K562 (cell line): ENCODE measurements around the gene TMSB10. TPM values are rescaled to one million over a fixed set of nuclear protein-coding genes. Genes with fewer than 3 reads are reported as not detected.

Experiments used
- ATAC-seq: fragments of 200-7000 bp; cut with Tn5 transposase; 3 replicates; pipeline ENCODE4 v1.9.1; 2020; ENCODE audit warnings: moderate library complexity
- BruUV-seq: library from RNA; stranded (reverse); fragments of 400-500 nt; replicated peaks from 2 replicates; lab custom pipeline; 2021; lab: Mats Ljungman, UMichigan
- CTCF ChIA-PET: fragments of 300-600 bp; formaldehyde crosslinking; extraction: SDS; loops from one replicate; lab custom pipeline; 2021; ENCODE audit warnings: low intra/inter-chr PET ratio; lab: Yijun Ruan, JAX
- POLR2A ChIA-PET: fragments of 300-600, 350-650 bp; sonication (Branson Sonifier 250); formaldehyde crosslinking; extraction: SDS; loops from one replicate; lab custom pipeline; 2021; ENCODE audit warnings: antibody characterized with exemption, inconsistent platforms; lab: Yijun Ruan, JAX
- DNase-seq, 4 experiments: peaks; one replicate each; pipeline versions ENCODE4 v3.0.0 to v3.0.0-alpha.2; 2011 to 2018; ENCODE audit warnings: low spot score in 3 of 4, mixed read lengths in 3 of 4; ENCODE audit errors: extremely low read depth in 1 of 4
- FAIRE-seq: peaks from 2 replicates; lab custom pipeline; 2011; peaks lifted over from hg19 to GRCh38; lab: Jason Lieb, UNC
- H2AFZ ChIP-seq: 2 replicates; pipeline ENCODE4 v1.6.0; 2011; ENCODE audit warnings: low read depth, low read length, control low read depth, inconsistent platforms
- H3K27ac ChIP-seq: fragments of 200-600 bp; 3 replicates; pipeline ENCODE4 v1.8.0; 2011; ENCODE audit warnings: low read depth, mild to moderate bottlenecking, control low read depth, inconsistent platforms, low read length, moderate library complexity, mixed read lengths; ENCODE audit errors: extremely low read depth
- H3K27me3 ChIP-seq, 2 experiments: fragments of 300-600 bp in 1 of 2; 2 replicates in 1 of 2; 3 replicates in 1 of 2; pipeline versions ENCODE4 v1.6.0 to v1.8.0; 2011; ENCODE audit warnings: inconsistent platforms in 2 of 2, low read length in 2 of 2, mild to moderate bottlenecking in 1 of 2, mixed read lengths in 1 of 2, moderate library complexity in 1 of 2; ENCODE audit not compliant: control insufficient read depth in 2 of 2, insufficient read depth in 2 of 2
- H3K36me3 ChIP-seq: fragments of 300-600 bp; 3 replicates; pipeline ENCODE4 v1.8.0; 2011; ENCODE audit warnings: mild to moderate bottlenecking, low read length, inconsistent platforms; ENCODE audit not compliant: control insufficient read depth, insufficient read depth
- H3K4me1 ChIP-seq, 2 experiments: fragments of 200-600 bp in 1 of 2; replicated peaks in 1 of 2; 2 replicates in 1 of 2; 3 replicates in 1 of 2; pipeline versions ENCODE4 v1.5.1 to v1.8.0; 2011; ENCODE audit warnings: inconsistent platforms in 2 of 2, low read length in 2 of 2, mild to moderate bottlenecking in 1 of 2, mixed read lengths in 1 of 2, moderate library complexity in 1 of 2; ENCODE audit not compliant: control insufficient read depth in 2 of 2, insufficient read depth in 2 of 2
- H3K4me2 ChIP-seq: 2 replicates; pipeline ENCODE4 v1.6.1; 2011; ENCODE audit warnings: low read length, control low read depth, inconsistent platforms, mixed read lengths; ENCODE audit not compliant: insufficient read depth
- H3K4me3 ChIP-seq: fragments of 200-600 bp; sonication (generic), shearing (Covaris generic); 2 replicates; pipeline ENCODE4 v1.5.1; 2016; ENCODE audit warnings: control low read depth, inconsistent platforms
- H3K79me2 ChIP-seq: fragments of 200-600 bp; 3 replicates; pipeline ENCODE4 v1.8.0; 2011; ENCODE audit warnings: low read length, inconsistent platforms; ENCODE audit not compliant: control insufficient read depth, insufficient read depth
- H3K9ac ChIP-seq, 2 experiments: 2 replicates each; pipeline versions ENCODE4 v1.6.0 to v1.6.1; 2011; ENCODE audit warnings: low read depth in 2 of 2, low read length in 2 of 2, control low read depth in 1 of 2, inconsistent platforms in 1 of 2, mild to moderate bottlenecking in 1 of 2, mixed read lengths in 1 of 2; ENCODE audit not compliant: insufficient read depth in 1 of 2
- H3K9me1 ChIP-seq: one replicate; pipeline ENCODE4 v1.6.0; 2011; ENCODE audit warnings: inconsistent platforms, mild to moderate bottlenecking, low read length, moderate library complexity; ENCODE audit not compliant: control insufficient read depth, insufficient read depth
- H3K9me3 ChIP-seq: replicated peaks from 2 replicates; pipeline ENCODE4 v1.5.1; 2011; ENCODE audit warnings: low read depth, low read length, inconsistent platforms; ENCODE audit not compliant: control insufficient read depth, insufficient read depth
- H4K20me1 ChIP-seq: replicated peaks from 2 replicates; pipeline ENCODE4 v1.6.1; 2011; ENCODE audit warnings: low read length, inconsistent platforms, mixed read lengths; ENCODE audit not compliant: control insufficient read depth, insufficient read depth
- MCM7 ChIP-seq, 2 experiments: fragments of 450-650 bp; IDR thresholded peaks; 2 replicates each; pipeline ENCODE4 v1.6.1; 2016 to 2018
- PCBP1 ChIP-seq: fragments of 200-400 bp; formaldehyde crosslinking; IDR thresholded peaks from 2 replicates; pipeline ENCODE4 v1.6.1; 2018; ENCODE audit warnings: mild to moderate bottlenecking, low read depth, low read length; ENCODE audit not compliant: poor library complexity, severe bottlenecking
- POLR2AphosphoS2 ChIP-seq: IDR thresholded peaks from 2 replicates; pipeline ENCODE4 v1.6.1; 2012; ENCODE audit warnings: low read length, improper control_type of control experiment
- RFX7 ChIP-seq: fragments of 250-450 bp; sonication (Bioruptor Pico); IDR thresholded peaks from 2 replicates; pipeline ENCODE4 v1.5.1; 2021; ENCODE audit warnings: mild to moderate bottlenecking
- ZNF175 ChIP-seq: fragments of 200-800 bp; sonication (Bioruptor generic); IDR thresholded peaks from 2 replicates; pipeline ENCODE4 v1.6.1; 2016; ENCODE audit warnings: low read depth, mild to moderate bottlenecking, missing genetic modification characterization, missing compliant biosample characterization
- ZNF507 ChIP-seq: conservative IDR thresholded peaks from 2 replicates; pipeline ENCODE4 v1.6.1; 2017; ENCODE audit warnings: missing genetic modification characterization, missing compliant biosample characterization
- WGBS: fragments of 100-300 bp; shearing (Covaris generic); methylation state at CpG from one replicate; pipeline ENCODE4 v1.1.6; 2016; ENCODE audit warnings: low coverage, mixed read lengths; ENCODE audit not compliant: insufficient coverage; ENCODE audit errors: missing lambda C conversion rate; 5-methylcytosine and 5-hydroxymethylcytosine counted together
- in situ Hi-C: fragments of 300-500 bp; cut with MboI; formaldehyde crosslinking; loops from 4 replicates; pipeline ENCODE4 v1.15.0; 2018; ENCODE audit warnings: inconsistent platforms, mixed read lengths
- intact Hi-C: fragments of 100-400 bp; cut with micrococcal nuclease; formaldehyde crosslinking; loops from 2 replicates; pipeline ENCODE4 v1.14.2; 2022
- polyA plus RNA-seq, 8 experiments: library from polyadenylated mRNA; depleted of rRNA in 4 of 8; stranded (reverse) in 5 of 8; unstranded in 3 of 8; fragments of >200 nt; fragmentation: Nextera tagmentation in 2 of 8; fragmentation: Illumina TruSeq in 1 of 8; extraction: Ambion mirVana in 2 of 8; extraction: Trizol in 1 of 8; gene quantifications; 2 replicates each; pipeline versions ENCODE4 v1.2.1 to v1.2.3, GENCODE V29; 2011 to 2014; ENCODE audit warnings: inconsistent platforms in 1 of 8, missing spikeins in 1 of 8
- total RNA-seq, 7 experiments: library from RNA; depleted of rRNA in 6 of 7; stranded (reverse); fragments of >200 nt in 6 of 7; fragmentation: Illumina TruSeq in 2 of 7; extraction: Trizol in 2 of 7; gene quantifications; 2 replicates each; pipeline versions ENCODE4 v1.2.1 to v1.2.3, GENCODE V29; 2011 to 2021; ENCODE audit warnings: low replicate concordance in 1 of 7
- TF ChIP-seq, protein P1 (sequence below): fragments of 450-650 bp; IDR thresholded peaks from 2 replicates; pipeline ENCODE4 v1.6.1; 2016; ENCODE audit warnings: mild to moderate bottlenecking, moderate library complexity
- TF ChIP-seq, protein P2 (sequence below), 3 experiments: fragments of 200-800 bp in 1 of 3; sonication (Bioruptor generic) in 1 of 3; sonication (generic) in 1 of 3; formaldehyde crosslinking in 1 of 3; IDR thresholded peaks; 2 replicates each; pipeline versions ENCODE4 v1.6.1 to v1.8.0; 2016 to 2022; ENCODE audit warnings: mild to moderate bottlenecking in 2 of 3, missing compliant biosample characterization in 2 of 3, missing genetic modification characterization in 2 of 3, missing genetic modification reagents in 1 of 3

TMSB10 gene
- total and polyA plus RNA-seq, 9 of the 15 experiments (the other 6 are each of a cell fraction or from before 2014, with no cell fraction given) = 382 to 2,226 (median 959) TPM

DNA sequence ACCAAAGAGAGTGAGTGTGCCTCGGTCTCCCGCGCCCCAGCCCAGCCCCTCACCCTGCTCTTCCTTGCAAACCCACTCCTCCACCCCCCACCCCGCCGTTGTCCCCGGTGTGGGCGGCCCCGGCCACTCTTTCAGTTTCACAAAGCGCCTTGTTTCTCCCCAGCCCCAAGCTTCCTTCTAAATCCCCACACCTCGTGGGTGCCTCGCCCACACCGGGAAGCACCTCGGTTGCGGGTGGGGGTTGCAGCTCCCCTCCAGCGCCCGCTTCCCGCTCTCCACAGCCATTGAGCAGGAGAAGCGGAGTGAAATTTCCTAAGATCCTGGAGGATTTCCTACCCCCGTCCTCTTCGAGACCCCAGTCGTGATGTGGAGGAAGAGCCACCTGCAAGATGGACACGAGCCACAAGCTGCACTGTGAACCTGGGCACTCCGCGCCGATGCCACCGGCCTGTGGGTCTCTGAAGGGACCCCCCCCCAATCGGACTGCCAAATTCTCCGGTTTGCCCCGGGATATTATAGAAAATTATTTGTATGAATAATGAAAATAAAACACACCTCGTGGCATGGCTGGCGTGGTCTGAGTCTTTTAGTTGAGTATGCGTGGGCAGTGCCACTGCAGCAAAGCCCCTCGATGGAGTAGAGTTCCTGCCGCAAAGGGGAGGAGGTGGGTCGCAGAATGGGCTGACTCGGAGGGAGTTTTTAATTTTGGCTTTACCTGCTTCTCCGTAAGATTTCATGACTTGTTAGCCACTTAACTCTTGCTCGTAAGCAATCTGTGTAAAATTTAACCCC, 848 bp downstream of the TMSB10 start:
- CTCF ChIA-PET = no interaction called here
- Histone ChIP-seq H3K4me2 (peak overlapping the region; percentile 84), H3K27ac (peak overlapping the region; percentile 91), H2AFZ (peak overlapping the region; percentile 88), H3K9me1 (no peaks in the 10 kb centered on the region), H4K20me1 (no peaks in the 10 kb centered on the region), H3K4me1 (peaks cover 19 to 23% of the 10 kb centered on the region in 2 experiments), H3K36me3 (peaks cover 6% of the 10 kb centered on the region; the same call in 1 of the 3 replicates), H3K4me3 (peak overlapping the region; percentile 96), H3K27me3 (no peaks in the 10 kb centered on the region), H3K9ac (peak overlapping the region; percentile 85 to 98), H3K9me3 (no peaks in the 10 kb centered on the region), H3K79me2 (peaks cover 16% of the 10 kb centered on the region)
- ATAC-seq (peak; percentile 27), DNase-seq (peak; percentile 34 to 44 (median 42)), FAIRE-seq (no peak)
- WGBS = 6% methylated on average over 37 of the region's 38 CpGs
- in situ Hi-C loops (no loop called here), intact Hi-C loops (loop anchor here (2.0 kb wide), 1 partner anchor 18 kb away; no protein-coding TSS in a partner anchor)
- POLR2A ChIA-PET = interaction anchor here (0.5 to 5.6 kb wide), 21 partner anchors 8 to 1960 kb away, joined by 3 to 78 read pairs (median 4); partner anchors contain the start of gene MAT2A
- BruUV-seq = TSS peak; percentile 95
- TF ChIP-seq, protein P1, sequence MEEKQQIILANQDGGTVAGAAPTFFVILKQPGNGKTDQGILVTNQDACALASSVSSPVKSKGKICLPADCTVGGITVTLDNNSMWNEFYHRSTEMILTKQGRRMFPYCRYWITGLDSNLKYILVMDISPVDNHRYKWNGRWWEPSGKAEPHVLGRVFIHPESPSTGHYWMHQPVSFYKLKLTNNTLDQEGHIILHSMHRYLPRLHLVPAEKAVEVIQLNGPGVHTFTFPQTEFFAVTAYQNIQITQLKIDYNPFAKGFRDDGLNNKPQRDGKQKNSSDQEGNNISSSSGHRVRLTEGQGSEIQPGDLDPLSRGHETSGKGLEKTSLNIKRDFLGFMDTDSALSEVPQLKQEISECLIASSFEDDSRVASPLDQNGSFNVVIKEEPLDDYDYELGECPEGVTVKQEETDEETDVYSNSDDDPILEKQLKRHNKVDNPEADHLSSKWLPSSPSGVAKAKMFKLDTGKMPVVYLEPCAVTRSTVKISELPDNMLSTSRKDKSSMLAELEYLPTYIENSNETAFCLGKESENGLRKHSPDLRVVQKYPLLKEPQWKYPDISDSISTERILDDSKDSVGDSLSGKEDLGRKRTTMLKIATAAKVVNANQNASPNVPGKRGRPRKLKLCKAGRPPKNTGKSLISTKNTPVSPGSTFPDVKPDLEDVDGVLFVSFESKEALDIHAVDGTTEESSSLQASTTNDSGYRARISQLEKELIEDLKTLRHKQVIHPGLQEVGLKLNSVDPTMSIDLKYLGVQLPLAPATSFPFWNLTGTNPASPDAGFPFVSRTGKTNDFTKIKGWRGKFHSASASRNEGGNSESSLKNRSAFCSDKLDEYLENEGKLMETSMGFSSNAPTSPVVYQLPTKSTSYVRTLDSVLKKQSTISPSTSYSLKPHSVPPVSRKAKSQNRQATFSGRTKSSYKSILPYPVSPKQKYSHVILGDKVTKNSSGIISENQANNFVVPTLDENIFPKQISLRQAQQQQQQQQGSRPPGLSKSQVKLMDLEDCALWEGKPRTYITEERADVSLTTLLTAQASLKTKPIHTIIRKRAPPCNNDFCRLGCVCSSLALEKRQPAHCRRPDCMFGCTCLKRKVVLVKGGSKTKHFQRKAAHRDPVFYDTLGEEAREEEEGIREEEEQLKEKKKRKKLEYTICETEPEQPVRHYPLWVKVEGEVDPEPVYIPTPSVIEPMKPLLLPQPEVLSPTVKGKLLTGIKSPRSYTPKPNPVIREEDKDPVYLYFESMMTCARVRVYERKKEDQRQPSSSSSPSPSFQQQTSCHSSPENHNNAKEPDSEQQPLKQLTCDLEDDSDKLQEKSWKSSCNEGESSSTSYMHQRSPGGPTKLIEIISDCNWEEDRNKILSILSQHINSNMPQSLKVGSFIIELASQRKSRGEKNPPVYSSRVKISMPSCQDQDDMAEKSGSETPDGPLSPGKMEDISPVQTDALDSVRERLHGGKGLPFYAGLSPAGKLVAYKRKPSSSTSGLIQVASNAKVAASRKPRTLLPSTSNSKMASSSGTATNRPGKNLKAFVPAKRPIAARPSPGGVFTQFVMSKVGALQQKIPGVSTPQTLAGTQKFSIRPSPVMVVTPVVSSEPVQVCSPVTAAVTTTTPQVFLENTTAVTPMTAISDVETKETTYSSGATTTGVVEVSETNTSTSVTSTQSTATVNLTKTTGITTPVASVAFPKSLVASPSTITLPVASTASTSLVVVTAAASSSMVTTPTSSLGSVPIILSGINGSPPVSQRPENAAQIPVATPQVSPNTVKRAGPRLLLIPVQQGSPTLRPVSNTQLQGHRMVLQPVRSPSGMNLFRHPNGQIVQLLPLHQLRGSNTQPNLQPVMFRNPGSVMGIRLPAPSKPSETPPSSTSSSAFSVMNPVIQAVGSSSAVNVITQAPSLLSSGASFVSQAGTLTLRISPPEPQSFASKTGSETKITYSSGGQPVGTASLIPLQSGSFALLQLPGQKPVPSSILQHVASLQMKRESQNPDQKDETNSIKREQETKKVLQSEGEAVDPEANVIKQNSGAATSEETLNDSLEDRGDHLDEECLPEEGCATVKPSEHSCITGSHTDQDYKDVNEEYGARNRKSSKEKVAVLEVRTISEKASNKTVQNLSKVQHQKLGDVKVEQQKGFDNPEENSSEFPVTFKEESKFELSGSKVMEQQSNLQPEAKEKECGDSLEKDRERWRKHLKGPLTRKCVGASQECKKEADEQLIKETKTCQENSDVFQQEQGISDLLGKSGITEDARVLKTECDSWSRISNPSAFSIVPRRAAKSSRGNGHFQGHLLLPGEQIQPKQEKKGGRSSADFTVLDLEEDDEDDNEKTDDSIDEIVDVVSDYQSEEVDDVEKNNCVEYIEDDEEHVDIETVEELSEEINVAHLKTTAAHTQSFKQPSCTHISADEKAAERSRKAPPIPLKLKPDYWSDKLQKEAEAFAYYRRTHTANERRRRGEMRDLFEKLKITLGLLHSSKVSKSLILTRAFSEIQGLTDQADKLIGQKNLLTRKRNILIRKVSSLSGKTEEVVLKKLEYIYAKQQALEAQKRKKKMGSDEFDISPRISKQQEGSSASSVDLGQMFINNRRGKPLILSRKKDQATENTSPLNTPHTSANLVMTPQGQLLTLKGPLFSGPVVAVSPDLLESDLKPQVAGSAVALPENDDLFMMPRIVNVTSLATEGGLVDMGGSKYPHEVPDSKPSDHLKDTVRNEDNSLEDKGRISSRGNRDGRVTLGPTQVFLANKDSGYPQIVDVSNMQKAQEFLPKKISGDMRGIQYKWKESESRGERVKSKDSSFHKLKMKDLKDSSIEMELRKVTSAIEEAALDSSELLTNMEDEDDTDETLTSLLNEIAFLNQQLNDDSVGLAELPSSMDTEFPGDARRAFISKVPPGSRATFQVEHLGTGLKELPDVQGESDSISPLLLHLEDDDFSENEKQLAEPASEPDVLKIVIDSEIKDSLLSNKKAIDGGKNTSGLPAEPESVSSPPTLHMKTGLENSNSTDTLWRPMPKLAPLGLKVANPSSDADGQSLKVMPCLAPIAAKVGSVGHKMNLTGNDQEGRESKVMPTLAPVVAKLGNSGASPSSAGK = peak; percentile 36
- TF ChIP-seq ZNF507 (tag) (no peak), ZNF175 (CRISPR knock-in tag) (0 out of 2 replicates have a peak, but pooled peaks have one; percentile 9), MCM7 (IDR thresholded peaks at IDR 0.05) (no peak), POLR2AphosphoS2 (no peak), PCBP1 (no peak), RFX7 (no peak)
- TF ChIP-seq, protein P2, sequence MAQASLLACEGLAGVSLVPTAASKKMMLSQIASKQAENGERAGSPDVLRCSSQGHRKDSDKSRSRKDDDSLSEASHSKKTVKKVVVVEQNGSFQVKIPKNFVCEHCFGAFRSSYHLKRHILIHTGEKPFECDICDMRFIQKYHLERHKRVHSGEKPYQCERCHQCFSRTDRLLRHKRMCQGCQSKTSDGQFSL (CRISPR knock-in tag; IDR thresholded peaks at IDR 0.05) = peak; percentile 47; the same call in 1 of the 2 replicates
- TF ChIP-seq, protein P2 (tag; IDR thresholded peaks at IDR 0.05) = no peak
